Gastroesophageal sphincter (tissue), 4 donors: ENCODE measurements around the gene SUN2. TPM values are rescaled to one million over a fixed set of nuclear protein-coding genes. Genes with fewer than 3 reads are reported as not detected.
"Not testable (repeated sequence)": the region's sequence is repeated elsewhere in the genome, so short reads cannot be mapped to it uniquely, and the experiment has no call there.

Experiments used
- ATAC-seq: fragments of 150-250 bp; one replicate; pipeline ENCODE4 v1.9.1; 2016; ENCODE audit warnings: mild to moderate bottlenecking, moderate library complexity
- H3K27ac ChIP-seq, 4 donors: fragments of 200-600 bp; sonication (generic) in 3 of 4; 1 replicate in 3 of 4; 2 replicates in 1 of 4; pipeline ENCODE4 v1.5.1; 2016 to 2019
- H3K27me3 ChIP-seq: fragments of 200-600 bp; sonication (generic); one replicate; pipeline ENCODE4 v1.5.1; 2019
- H3K36me3 ChIP-seq, 2 donors: fragments of 200-600 bp; sonication (generic); one replicate each; pipeline ENCODE4 v1.5.1; 2019; ENCODE audit warnings: control low read depth in 1 of 2
- H3K4me1 ChIP-seq, 3 donors: fragments of 200-600 bp; sonication (generic); 1 replicate in 2 of 3; 2 replicates in 1 of 3; pipeline ENCODE4 v1.5.1; 2016 to 2019; ENCODE audit warnings: control low read depth in 2 of 3
- H3K4me3 ChIP-seq, 2 donors: fragments of 200-600 bp; sonication (generic); one replicate each; pipeline ENCODE4 v1.5.1; 2019; ENCODE audit warnings: mild to moderate bottlenecking in 1 of 2, moderate library complexity in 1 of 2
- H3K9me3 ChIP-seq, 3 donors: fragments of 200-600 bp; sonication (generic); one replicate each; pipeline ENCODE4 v1.5.1; 2017 to 2019; ENCODE audit warnings: control low read depth in 2 of 3
- CTCF ChIP-seq, 4 experiments: fragments of 200-600 bp in 2 of 4; fragments of 450-650 bp in 2 of 4; sonication (generic) in 1 of 4; IDR thresholded peaks; one replicate each; pipeline ENCODE4 v1.5.1; 2017 to 2019; ENCODE audit warnings: antibody characterized with exemption in 4 of 4, mild to moderate bottlenecking in 2 of 4, moderate library complexity in 2 of 4
- EP300 ChIP-seq: sonication (generic); formaldehyde crosslinking; IDR thresholded peaks from one replicate; pipeline ENCODE4 v1.6.1; 2017; ENCODE audit warnings: antibody characterized with exemption, mild to moderate bottlenecking
- POLR2A ChIP-seq, 2 donors: fragments of 450-650 bp; IDR thresholded peaks; one replicate each; pipeline ENCODE4 v1.6.1; 2017; ENCODE audit warnings: antibody characterized with exemption in 2 of 2, mild to moderate bottlenecking in 2 of 2, moderate library complexity in 1 of 2
- POLR2AphosphoS5 ChIP-seq: sonication (generic); formaldehyde crosslinking; IDR thresholded peaks from one replicate; pipeline ENCODE4 v1.6.1; 2017; ENCODE audit warnings: antibody characterized with exemption
- WGBS, 2 donors: methylation state at CpG; one replicate each; pipeline ENCODE4 v1.1.5; 2018; ENCODE audit warnings: low coverage in 1 of 2; 5-methylcytosine and 5-hydroxymethylcytosine counted together
- total RNA-seq, 4 donors: library from RNA; depleted of rRNA; stranded (reverse); fragments of >200 nt; gene quantifications; one replicate each; pipeline ENCODE4 v1.1.0, GENCODE V29; 2016

The SUN2 gene
- 100 to 1,000 TPM; 339 to 594 (median 409) TPM for total RNA-seq

DNA sequence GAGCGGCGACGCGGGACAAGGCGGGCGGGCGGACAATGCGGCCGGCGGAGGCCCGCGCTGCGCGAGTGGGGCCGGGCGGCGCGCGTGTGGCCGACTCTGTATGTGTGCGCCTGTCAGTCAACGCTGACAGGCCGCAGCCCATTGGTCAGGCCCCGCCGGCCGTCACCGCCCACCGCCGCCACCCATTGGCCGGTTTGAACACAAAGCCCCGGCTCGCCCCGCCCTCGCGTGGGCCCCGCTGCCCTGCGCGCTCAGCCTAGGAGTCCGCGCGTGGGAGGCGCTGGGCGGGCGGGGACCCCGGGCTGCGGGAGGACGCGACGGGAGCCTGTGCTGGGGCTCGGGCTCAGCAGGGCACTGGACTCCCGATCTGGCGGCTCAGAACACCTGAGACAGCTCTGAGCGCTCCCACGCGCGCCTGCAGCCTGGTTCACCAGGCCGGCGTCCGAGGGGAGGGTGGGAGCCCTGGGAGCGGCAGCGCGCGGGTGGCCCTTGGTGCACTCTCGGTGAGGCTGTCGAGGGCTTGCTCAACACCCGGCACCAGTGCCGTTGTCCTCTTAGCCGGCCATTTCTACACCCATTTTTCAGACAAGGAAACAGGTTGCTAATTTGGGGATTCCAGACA lies at the start of gene SUN2:
SUN2 (minus strand) TSS at position 88 of the 622 bp plus-strand sequence. CDS start 3,370 bp downstream, outside the sequence.
- ATAC-seq = peak; percentile 89
- Histone ChIP-seq H3K27ac (peak within 1 kb of the TSS; percentile 92 to 100 (median 96)), H3K4me1 (peaks cover 5 to 49% (median 20%) of the 10 kb centered on the region in 3 donors), H3K9me3 (no peaks in the 10 kb centered on the region), H3K36me3 (peaks cover under 1 to 27% of the 10 kb centered on the region in 2 donors), H3K4me3 (peak within 1 kb of the TSS; percentile 46 to 87), H3K27me3 (no peaks in the 10 kb centered on the region)
- TF ChIP-seq CTCF (IDR thresholded peaks at IDR 0.05) = peak in 1 of 4 experiments; percentile 7
- peak; percentile 64 for TF ChIP-seq POLR2AphosphoS5
- peak; percentile 78 to 97 for TF ChIP-seq POLR2A (IDR thresholded peaks at IDR 0.05)
- no peak for TF ChIP-seq EP300
- 0% methylated on average over 8 of the region's 68 CpGs; no CpG with 5 or more reads in 1 of the 2 donors for WGBS, 2 donors

DNA sequence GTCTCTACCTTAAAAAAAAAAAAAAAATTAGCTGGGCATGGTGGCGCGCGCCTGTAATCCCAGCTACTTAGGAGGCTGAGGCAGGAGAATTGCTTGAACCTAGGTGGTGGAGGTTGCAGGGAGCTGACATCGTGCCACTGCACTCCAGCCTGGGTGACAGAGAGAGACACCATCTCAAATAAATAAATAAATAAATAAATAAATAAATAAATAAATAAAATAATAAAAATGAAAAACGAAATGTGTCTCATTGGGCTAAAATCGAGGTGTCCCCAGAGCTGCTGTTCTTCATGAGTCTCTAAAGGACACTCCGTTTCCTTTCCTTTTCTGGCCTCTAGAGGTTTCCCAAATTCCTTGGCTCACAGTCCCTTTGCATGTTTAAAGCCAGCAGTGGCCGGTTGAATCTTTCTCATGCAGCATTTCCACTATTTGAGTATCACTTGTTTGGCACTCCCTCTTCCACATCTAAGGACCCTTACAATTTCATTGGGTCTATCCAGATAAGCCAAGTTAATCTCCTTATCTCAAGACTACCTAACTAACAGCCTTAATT lies 49.3 kb upstream of the SUN2 start:
- H3K36me3 ChIP-seq, ATAC-seq, H3K27ac ChIP-seq, H3K4me3 ChIP-seq, H3K27me3 ChIP-seq, H3K9me3 ChIP-seq, H3K4me1 ChIP-seq: not testable (repeated sequence)
- 65 to 67% methylated on average over 4 to 7 of the region's 8 CpGs for WGBS, 2 donors

- no peaks in the 10 kb centered on the region for H3K27me3 ChIP-seq
- H3K4me1 ChIP-seq = peaks cover 0 to 8% (median 0%) of the 10 kb centered on the region in 3 donors
- H3K27ac ChIP-seq = peak overlapping the region in 1 of 4 donors; percentile 29
- H3K4me3 ChIP-seq = no peak overlapping the region
- H3K9me3 ChIP-seq = no peaks in the 10 kb centered on the region
- ATAC-seq = peak; percentile 95
- 0 to 31% methylated on average over 3 to 7 of the region's 10 CpGs for WGBS, 2 donors
- TF ChIP-seq POLR2AphosphoS5 = peak; percentile 23
- no peak for TF ChIP-seq CTCF (IDR thresholded peaks at IDR 0.05)
- no peaks in the 10 kb centered on the region for H3K36me3 ChIP-seq
These were observed 46.9 kb upstream of the SUN2 start for GRCh38 chr22:38802671-38803121.

- Histone ChIP-seq H3K4me3 (no peak overlapping the region), H3K4me1 (peaks cover 0 to 11% (median under 1%) of the 10 kb centered on the region in 3 donors), H3K27ac (no peak overlapping the region), H3K27me3 (no peaks in the 10 kb centered on the region), H3K36me3 (no peaks in the 10 kb centered on the region), H3K9me3 (no peaks in the 10 kb centered on the region)
- 75% methylated on average over 4 of the region's 6 CpGs; no CpG with 5 or more reads in 1 of the 2 donors for WGBS, 2 donors
- TF ChIP-seq EP300 (no peak), POLR2A (IDR thresholded peaks at IDR 0.05) (no peak), POLR2AphosphoS5 (no peak), CTCF (IDR thresholded peaks at IDR 0.05) (no peak)
- no peak for ATAC-seq
These were observed 43.6 kb upstream of the SUN2 start for GRCh38 chr22:38799265-38800002.

DNA sequence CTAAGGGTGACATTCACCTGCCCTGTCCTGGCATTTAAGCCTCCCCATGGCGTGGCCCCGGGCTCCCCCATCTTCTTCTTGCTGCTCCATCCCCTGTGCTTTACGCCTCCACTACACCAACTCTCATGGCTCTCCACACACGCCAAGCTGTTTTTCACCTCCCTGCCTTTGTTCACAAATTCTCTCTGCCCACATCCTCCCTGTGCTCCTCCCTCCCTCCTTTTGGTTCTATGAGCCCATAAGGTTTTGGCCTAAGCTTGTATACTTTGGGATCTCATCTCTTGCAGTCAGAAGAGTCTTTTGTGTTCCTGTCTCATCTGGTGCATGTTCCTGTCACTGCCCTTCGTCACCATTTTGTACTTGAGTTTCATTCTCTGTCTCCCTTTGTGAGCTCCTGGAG lies 42.7 kb upstream of the SUN2 start:
- H3K36me3 ChIP-seq = no peaks in the 10 kb centered on the region
- ATAC-seq = no peak
- H3K4me1 ChIP-seq = peaks cover 0 to 14% (median 2%) of the 10 kb centered on the region in 3 donors
- H3K4me3 ChIP-seq = no peak overlapping the region
- no peak for TF ChIP-seq POLR2A (IDR thresholded peaks at IDR 0.05)
- no peak for TF ChIP-seq POLR2AphosphoS5
- no peak for TF ChIP-seq EP300
- TF ChIP-seq CTCF (IDR thresholded peaks at IDR 0.05) = no peak
- H3K27me3 ChIP-seq = no peaks in the 10 kb centered on the region
- H3K9me3 ChIP-seq = no peaks in the 10 kb centered on the region
- no peak overlapping the region for H3K27ac ChIP-seq
- WGBS, 2 donors = 66 to 77% methylated on average over 3 to 5 of the region's 5 CpGs
